Activated CD4-positive, alpha-beta T cell treated with anti-CD3 and anti-CD28 coated beads, Interleukin-2, amount 50 U/mL, for 24 hours (primary cell): Measurements from ENCODE around the gene AGAP1.

Experiments used
- DNase-seq, 2 donors: peaks; one replicate each; pipeline ENCODE4 v3.0.0-alpha.2; 2020; ENCODE audit warnings: low read depth in 1 of 2, low spot score in 1 of 2

The AGAP1 gene

DNA sequence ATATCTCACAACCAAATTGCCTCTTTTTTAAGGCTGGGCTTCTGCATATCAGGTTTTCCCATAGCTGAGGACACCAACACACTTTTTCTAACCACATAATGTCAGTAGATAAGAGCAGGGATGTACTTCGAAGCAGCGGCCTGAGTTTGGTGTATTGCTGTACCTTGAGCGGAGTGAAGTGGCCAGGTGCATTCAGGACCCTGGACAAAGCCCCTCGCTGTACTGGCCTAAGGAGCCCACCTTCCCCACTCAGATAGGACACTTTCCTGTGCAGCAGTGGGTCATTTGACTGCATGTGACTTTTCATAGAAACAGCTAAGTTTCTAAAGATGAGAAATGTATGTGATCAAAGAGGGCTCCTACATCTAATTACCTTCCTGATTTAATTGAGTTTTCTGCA, 461.8 kb downstream of the AGAP1 start:
- no peak for DNase-seq

GRCh38 chr2:235956281-235956970, 462.6 kb downstream of the AGAP1 start:
- no peak for DNase-seq

DNA sequence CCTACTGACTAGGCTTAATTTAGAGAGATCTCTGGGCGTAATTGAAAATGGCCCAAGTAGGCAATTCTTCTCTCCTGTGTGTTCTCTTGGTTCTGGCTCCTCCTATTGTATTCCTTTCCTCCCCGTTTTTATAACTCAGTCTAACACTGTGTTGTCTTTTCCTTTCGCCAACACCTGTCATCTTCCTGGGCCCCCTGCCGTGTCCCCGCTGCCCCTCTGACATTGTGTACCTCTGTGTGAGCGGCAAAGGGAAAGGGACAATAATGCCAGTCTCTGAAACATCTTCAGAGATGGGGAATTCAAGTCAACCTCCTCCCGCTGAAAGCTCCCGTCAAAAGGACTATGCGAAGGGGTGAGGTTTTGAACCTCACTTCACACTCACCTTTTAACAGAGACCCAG, 463.4 kb downstream of the AGAP1 start:
- no peak for DNase-seq

GRCh38 chr2:235958221-235958930, 464.5 kb downstream of the AGAP1 start:
- no peak for DNase-seq

- DNase-seq: no peak
Measured at GRCh38 chr2:235958931-235959410, 465.1 kb downstream of the AGAP1 start.

DNA sequence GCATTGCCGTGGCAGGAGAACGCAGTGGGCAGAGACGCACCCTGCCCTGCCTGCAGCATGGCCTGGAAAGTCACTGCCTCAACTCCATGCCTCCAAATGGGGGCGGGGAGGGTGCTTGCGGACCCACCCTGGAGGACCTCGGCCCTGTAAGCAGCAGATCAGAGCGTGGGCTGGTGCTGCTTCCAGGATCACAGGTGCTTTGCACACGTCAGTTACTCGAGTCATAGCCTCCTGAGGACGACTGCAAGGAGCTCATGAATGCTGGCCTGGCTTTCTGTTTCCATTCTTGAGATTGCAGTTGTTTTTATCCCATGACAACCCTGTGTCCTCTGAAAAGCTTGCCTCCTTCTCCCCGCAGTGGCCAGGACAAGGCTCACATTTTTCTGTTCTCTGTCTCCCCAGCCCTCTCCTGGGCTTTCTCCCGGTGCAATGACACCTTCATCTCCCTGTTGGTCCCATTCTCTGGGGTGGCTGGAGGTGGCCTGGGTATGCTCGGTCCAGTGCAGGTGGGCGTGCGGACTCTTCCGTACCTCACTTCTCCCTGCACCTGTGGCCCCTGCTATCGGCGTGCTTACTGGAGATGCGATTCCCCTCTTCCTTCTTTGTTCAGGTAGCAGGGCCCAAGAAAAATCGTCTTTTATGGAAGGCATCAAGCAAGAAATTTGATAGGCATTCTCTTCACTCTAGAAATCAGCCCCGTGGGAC, 466.3 kb downstream of the AGAP1 start:
- DNase-seq: no peak

GRCh38 chr2:235960716-235961640, 467.1 kb downstream of the AGAP1 start:
- no peak for DNase-seq

- no peak for DNase-seq
Measured at GRCh38 chr2:235961711-235962110, 467.9 kb downstream of the AGAP1 start.

DNA sequence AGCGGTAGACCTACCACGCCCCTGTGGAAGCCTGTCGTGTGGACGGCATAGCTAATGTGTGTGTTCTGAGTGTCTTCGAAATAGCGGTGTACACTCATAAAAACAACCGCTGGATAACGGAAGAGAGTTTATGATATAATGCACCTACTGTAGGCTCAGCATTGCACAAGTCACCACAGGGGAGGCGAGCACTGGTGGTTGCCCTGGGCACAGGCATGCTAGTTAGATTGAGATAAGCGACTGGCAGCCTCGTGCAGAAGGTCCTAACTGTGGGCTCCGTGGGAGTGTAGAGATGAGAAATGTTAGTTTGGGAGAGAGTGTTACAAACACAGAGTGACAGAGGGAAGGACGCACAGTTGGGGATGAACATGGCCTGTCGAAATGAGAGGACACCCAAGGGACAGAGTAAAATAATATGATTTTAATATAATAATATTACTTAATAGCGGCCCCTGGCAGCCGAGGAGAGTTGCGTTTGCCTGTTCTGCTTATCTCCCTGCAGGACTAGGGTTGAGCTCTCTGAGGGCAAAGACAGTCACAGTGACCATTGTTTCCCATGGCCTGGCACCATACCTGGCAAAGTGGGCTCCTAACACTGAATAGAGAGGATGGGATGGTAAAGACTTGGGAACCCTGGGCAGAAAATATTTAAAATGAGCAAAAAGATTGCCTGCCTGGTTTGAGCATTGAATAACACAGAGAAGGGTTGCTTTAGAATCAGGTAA, 470.2 kb downstream of the AGAP1 start:
- no peak for DNase-seq

DNA sequence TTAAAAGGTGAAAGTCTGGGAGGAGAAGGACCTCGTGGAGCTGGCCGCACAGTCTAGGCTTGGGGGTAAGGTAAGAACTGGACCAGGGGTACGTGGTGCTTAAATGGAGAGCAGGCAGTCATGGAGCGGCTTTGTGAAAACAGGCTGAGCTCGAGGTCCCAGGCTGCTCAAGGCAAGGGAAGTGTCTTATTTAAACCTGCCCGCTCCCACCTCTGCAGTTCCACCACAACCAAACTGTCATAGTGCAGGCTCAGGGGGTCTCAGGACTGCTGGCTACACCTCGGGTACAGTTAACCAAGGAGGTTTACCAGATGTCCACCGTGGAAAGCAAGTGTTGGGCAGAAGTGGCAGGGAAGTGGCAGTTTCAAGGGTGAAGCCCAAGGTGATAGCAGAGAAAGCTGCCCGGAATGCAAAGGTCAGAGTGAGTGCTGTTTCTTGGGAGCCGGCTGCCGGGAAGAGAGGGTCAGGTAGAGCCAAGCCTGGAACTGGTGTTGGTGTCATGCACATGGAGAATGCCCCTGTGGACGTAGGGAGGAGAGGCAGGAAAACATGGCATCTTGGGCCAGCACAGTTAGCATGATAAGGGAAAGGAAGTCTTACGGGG, 471.0 kb downstream of the AGAP1 start:
- no peak for DNase-seq

DNA sequence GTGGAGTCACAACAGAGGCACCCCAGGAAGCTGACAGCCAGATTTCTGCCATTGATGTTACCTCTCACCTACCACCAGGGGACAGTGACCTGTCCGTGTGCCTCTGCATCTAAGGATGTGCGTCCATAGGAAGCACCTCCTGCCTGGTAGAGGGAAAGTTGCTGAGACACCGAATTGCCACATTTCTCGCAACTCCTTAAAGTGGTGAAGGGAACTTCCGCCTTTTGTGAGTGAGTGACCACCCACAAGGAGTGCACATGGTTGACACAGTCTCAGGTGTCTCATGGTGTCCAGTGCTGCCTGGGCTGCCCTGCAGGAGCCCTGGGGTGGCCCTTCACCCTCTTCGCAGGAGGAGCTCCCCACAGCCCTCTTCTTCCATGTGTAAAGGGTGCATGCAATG, 472.6 kb downstream of the AGAP1 start:
- DNase-seq: no peak

- no peak for DNase-seq
Measured at GRCh38 chr2:235966932-235967757, 473.3 kb downstream of the AGAP1 start.

- no peak for DNase-seq
Measured at GRCh38 chr2:235968155-235968554, 474.3 kb downstream of the AGAP1 start.

- DNase-seq: no peak
Measured at GRCh38 chr2:235968616-235969324, 474.9 kb downstream of the AGAP1 start.

DNA sequence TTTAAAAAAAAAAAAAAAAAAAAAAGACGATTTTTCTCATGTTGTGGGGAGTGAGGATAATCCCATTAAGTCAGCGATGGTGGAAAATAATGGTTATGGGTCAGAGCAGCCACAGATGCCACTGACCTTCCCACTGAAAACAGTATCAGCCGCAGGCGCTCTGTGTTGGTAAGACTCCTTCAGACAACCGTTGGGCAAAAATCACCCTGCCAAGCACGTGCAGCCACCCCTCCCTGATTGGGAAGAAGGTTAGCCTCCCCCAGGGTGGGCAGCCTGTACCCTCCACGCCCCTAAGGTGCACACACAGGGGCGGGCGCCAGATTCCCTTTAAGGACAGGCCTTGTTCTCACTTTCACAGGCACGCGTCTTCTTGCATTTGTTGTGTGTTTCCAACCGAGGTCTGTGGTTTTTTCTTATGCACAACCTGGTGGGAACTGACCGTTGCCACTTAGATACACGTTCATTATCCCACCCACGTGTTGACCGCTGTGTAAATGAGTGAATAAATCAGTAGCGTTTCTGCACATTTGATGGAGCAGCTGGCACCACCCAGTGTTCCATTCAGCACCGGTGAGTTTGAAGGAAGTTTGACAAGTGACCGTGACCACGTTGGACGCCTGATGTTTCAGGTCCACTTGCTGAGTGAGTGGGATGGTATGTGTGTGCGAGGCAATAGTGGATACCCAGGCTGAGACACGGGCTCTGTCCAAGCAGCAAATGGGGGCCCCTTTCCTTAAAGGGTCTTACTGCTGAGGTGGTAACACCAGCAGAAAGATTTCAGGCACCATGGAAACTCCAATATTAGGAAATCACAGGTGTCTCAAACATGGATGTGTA, 476.6 kb downstream of the AGAP1 start:
- no peak for DNase-seq

DNA sequence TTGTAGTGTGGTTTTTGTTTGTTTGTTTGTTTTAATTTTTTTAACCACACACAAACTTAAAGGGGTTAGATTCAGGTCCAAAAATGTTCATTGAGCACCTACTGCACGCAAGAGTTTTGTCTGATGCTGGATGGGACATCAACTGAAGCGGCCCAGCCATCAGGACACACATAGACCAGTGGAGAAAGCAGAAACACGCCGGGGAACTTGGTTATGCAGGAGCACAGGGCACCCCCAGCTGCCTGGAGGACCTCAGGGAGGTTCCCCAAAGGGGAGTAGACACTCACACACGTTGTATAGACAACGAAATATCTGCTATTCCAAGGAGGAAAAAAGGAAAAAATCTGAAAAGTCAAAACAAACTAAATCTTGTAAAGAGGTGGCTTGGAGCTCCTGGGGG, 482.7 kb downstream of the AGAP1 start:
- DNase-seq: no peak

DNA sequence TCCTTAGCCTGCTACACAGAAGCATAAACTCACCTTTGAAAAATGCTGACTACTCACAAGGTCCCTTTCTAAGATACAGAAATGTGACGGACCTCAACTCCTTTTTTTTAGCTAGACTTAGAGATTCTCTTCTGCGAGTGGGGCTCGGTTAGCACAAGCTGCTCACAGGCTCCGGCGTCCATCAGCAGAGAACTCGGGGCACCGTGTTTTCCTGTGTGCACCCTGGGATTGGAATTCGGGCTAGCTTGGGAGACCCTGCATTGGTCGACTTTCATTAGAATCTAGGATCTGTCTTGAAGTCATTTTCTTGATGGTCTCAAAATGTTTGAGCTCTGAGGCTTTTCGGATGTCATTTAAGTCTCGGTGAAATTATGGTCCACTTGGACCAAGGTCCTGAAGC, 483.1 kb downstream of the AGAP1 start:
- DNase-seq: no peak

DNA sequence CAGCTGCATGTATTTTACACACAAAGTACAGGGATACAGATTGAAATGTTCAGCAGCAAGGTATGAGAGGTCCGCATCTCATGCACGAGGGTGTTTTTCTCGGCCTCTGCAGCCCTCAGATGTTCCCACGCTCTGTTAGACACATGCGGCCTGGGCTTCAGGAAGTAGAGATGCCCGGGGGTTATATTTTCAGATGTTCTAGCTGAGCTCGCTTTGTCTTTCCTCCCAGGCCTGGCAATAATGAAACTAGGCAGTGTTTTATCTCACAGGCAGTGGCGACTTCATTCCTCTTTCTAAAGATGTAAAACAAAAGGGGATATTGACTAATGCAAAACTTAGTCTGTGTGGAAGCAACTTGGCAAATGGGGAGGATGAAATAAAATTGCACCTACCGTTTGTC, 483.6 kb downstream of the AGAP1 start:
- DNase-seq: no peak
